Measurements from ENCODE around the gene ASIC3. TPM values are rescaled to one million over a fixed set of nuclear protein-coding genes. Genes with fewer than 3 reads are reported as not detected.

Gene ASIC3
- total and polyA plus RNA-seq, 2 of the 8 experiments (the other 6 are each of a cell fraction or from before 2014, with no cell fraction given) = 1.6 to 1.9 TPM

DNA sequence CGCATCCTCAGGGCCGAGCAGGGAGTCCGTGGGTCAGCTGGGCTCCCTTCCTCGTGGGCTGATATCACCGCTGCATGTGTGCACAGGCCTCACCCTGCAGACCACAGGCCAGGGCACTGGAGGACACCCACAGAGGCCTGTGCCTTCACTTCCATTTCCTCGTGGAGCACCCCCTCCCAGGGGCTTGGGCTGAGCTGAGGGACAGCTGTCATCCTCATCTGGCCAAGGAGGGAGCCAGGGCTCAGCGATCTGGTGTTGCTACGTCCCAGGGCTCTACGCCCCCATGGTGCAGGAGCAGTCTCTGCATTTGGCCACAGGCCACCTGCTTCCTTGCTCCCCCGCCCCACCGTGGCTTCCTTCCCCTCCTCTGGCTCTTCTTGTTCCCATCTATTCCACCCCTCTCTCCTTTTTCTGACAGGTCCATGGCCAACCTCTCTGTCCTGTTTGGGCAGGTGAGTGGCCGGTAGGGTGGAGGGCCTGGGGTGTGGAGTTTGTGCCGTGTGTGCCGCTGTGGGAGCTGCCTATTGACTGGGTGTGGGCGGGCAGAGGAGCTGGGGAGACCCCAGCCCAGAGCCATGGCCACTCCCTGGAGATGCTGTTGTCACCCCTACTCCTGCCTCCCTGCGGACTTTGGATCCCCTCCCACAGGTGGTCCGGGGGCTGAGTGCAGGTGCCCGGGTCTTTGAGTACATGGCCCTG is 8.3 kb upstream of the ASIC3 start:
- H3K79me2 ChIP-seq (ENCODE audit: control insufficient read depth in 1 of 2, insufficient read depth in 2 of 2, low read length in 2 of 2) = no peaks in the 10 kb centered on the region
- no peaks in the 10 kb centered on the region for H3K4me1 ChIP-seq (replicated peaks in 1 of 4; ENCODE audit: control insufficient read depth in 3 of 4, insufficient read depth in 4 of 4, low read length in 3 of 4)
- H3K9me3 ChIP-seq (ENCODE audit: insufficient read depth in 2 of 2, low read depth in 1 of 2, low read length in 1 of 2) = no peaks in the 10 kb centered on the region
- H3K14ac ChIP-seq (ENCODE audit: insufficient read length) = no peak overlapping the region
- no peak overlapping the region for H2AK5ac ChIP-seq (ENCODE audit: low read depth, low read length)
- no peak overlapping the region for H4K5ac ChIP-seq (ENCODE audit: insufficient read length, low read depth, low read length)
- H3K4me2 ChIP-seq (ENCODE audit: insufficient read depth in 1 of 2, low read depth in 2 of 2, low read length in 2 of 2) = no peak overlapping the region
- no peak overlapping the region for H3K23ac ChIP-seq (ENCODE audit: insufficient read length)
- H3K4me3 ChIP-seq (ENCODE audit: extremely low read depth in 1 of 4, insufficient read depth in 2 of 4, low read depth in 3 of 4, low read length in 4 of 4) = no peak overlapping the region
- no peak overlapping the region; the same call in 1 of the 2 replicates for H3K18ac ChIP-seq (ENCODE audit: extremely low read depth, low read length)
- H4K91ac ChIP-seq (replicated peaks; ENCODE audit: insufficient read length, low read length) = no peak overlapping the region
- no peak overlapping the region for H2BK120ac ChIP-seq (replicated peaks; ENCODE audit: low read depth, low read length)
- H2AFZ ChIP-seq (ENCODE audit: low read length) = no peak overlapping the region
- peaks cover 0 to 5% of the 10 kb centered on the region in 2 experiments for H4K20me1 ChIP-seq (replicated peaks in 1 of 2; ENCODE audit: control insufficient read depth in 1 of 2, insufficient read depth in 2 of 2, low read length in 2 of 2)
- H3K56ac ChIP-seq (replicated peaks; ENCODE audit: insufficient read length, low read depth, low read length) = no peak overlapping the region
- H3K36me3 ChIP-seq (ENCODE audit: control insufficient read depth in 2 of 4, insufficient read depth in 4 of 4, low read length in 3 of 4) = peaks cover 0 to 2% (median 0%) of the 10 kb centered on the region in 4 experiments; a peak in 2 of 8 replicates
- H3K27ac ChIP-seq (ENCODE audit: low read depth, low read length) = no peak overlapping the region
- H3K23me2 ChIP-seq (ENCODE audit: low read depth, low read length) = no peaks in the 10 kb centered on the region
- H2BK12ac ChIP-seq (ENCODE audit: low read depth, low read length) = no peak overlapping the region
- peak overlapping the region in 1 of 4 experiments; percentile 22; a peak in 1 of 7 replicates for H3K9ac ChIP-seq (replicated peaks in 1 of 4; ENCODE audit: extremely low read depth in 1 of 4, low read depth in 3 of 4, low read length in 3 of 4)
- H2BK15ac ChIP-seq (ENCODE audit: low read length) = no peak overlapping the region
- H3K4ac ChIP-seq (replicated peaks; ENCODE audit: insufficient read length, low read depth, low read length) = no peak overlapping the region
- POLR2A ChIA-PET (ENCODE audit: partially characterized antibody) = interaction anchor here (0.6 to 1.0 kb wide), 2 partner anchors 8 to 169 kb away, joined by 3 to 4 read pairs; partner anchors contain the start of gene ASIC3
- no peak overlapping the region; the same call in 1 of the 2 replicates for H4K8ac ChIP-seq (ENCODE audit: extremely low read depth, insufficient read depth, low read length)
- CTCF ChIA-PET (ENCODE audit: partially characterized antibody) = interaction anchor here (0.7 to 2.1 kb wide), 6 partner anchors 17 to 71 kb away, joined by 3 to 6 read pairs (median 5); partner anchors contain the start of gene CDK5
- no peak for DNase-seq (ENCODE audit: low read depth in 1 of 2, low spot score in 2 of 2)
- no peaks in the 10 kb centered on the region for H3K79me1 ChIP-seq (ENCODE audit: low read depth, low read length)
- H2BK5ac ChIP-seq (ENCODE audit: low read depth, low read length) = no peak overlapping the region
- FAIRE-seq = no peak
- no peak overlapping the region for H2BK20ac ChIP-seq (ENCODE audit: low read length)
- no peaks in the 10 kb centered on the region; a peak in 1 of 7 replicates for H3K27me3 ChIP-seq (replicated peaks in 1 of 4; ENCODE audit: control insufficient read depth in 3 of 4, extremely low read depth in 1 of 4, insufficient read depth in 3 of 4, low read length in 3 of 4)
- 87% methylated on average over 18 of the region's 18 CpGs; no CpG with 5 or more reads in 1 of the 2 experiments for WGBS, 2 experiments (ENCODE audit: extremely low coverage in 1 of 2, insufficient coverage in 1 of 2, insufficient read length in 1 of 2, insufficient replicate concordance in 2 of 2, low coverage in 1 of 2, low lambda C conversion rate in 2 of 2, missing lambda C conversion rate in 1 of 2)
- TF ChIP-seq MAFK (IDR thresholded peaks at IDR 0.05; ENCODE audit: low read depth, low read length) = no peak
- no peak for TF ChIP-seq SP4 (IDR thresholded peaks at IDR 0.05; ENCODE audit: low read length)
- no peak for TF ChIP-seq SAP30 (IDR thresholded peaks at IDR 0.05; ENCODE audit: insufficient read depth, insufficient replicate concordance, low read length)
